ENCODE data around the gene RNF215. TPM values are rescaled to one million over a fixed set of nuclear protein-coding genes. Genes with fewer than 3 reads are reported as not detected.
A peak's percentile ranks its signal among the peaks of the same experiment; 100 is the strongest.

The RNF215 gene
- total and polyA plus RNA-seq, 2 of the 13 experiments (the other 11 are each of a cell fraction or from before 2014, with no cell fraction given) = 5.3 to 6.1 TPM

- TF ChIP-seq U2AF1 (optimal IDR thresholded peaks at IDR 0.05; ENCODE audit: low read depth, low read length) (no peak), ZNF546 (CRISPR knock-in tag; conservative IDR thresholded peaks at IDR 0.05) (no peak; the same call in 1 of the 2 replicates), TFDP2 (CRISPR knock-in tag; IDR thresholded peaks at IDR 0.05) (no peak; the same call in 1 of the 2 replicates), HOXA9 (CRISPR knock-in tag; IDR thresholded peaks at IDR 0.05; ENCODE audit: borderline replicate concordance) (no peak), ZNF362 (CRISPR knock-in tag; IDR thresholded peaks at IDR 0.05; ENCODE audit: borderline replicate concordance) (no peak), HDAC1 (CRISPR knock-in tag; IDR thresholded peaks at IDR 0.05) (peak; percentile 97), SMARCC2 (IDR thresholded peaks at IDR 0.05) (no peak), CREB3 (CRISPR knock-in tag; IDR thresholded peaks at IDR 0.05) (peak; percentile 64; the same call in 1 of the 2 replicates), ZNF253 (CRISPR knock-in tag; IDR thresholded peaks at IDR 0.05; ENCODE audit: borderline replicate concordance) (no peak), ELF1 (CRISPR knock-in tag; IDR thresholded peaks at IDR 0.05) (peak; percentile 79), AGO1 (IDR thresholded peaks at IDR 0.05; ENCODE audit: low read depth, low read length, poor library complexity, severe bottlenecking) (no peak), MIXL1 (CRISPR knock-in tag; IDR thresholded peaks at IDR 0.05) (peak; percentile 34; the same call in 1 of the 2 replicates), SMAD9 (CRISPR knock-in tag; IDR thresholded peaks at IDR 0.05) (no peak), HIVEP1 (CRISPR knock-in tag; IDR thresholded peaks at IDR 0.05) (peak; percentile 76), ZNF136 (CRISPR knock-in tag; IDR thresholded peaks at IDR 0.05; ENCODE audit: low read depth) (no peak), ZNF142 (CRISPR knock-in tag; IDR thresholded peaks at IDR 0.05) (peak; percentile 81), ZSCAN31 (CRISPR knock-in tag; IDR thresholded peaks at IDR 0.05; ENCODE audit: low read depth) (peak; percentile 86; the same call in 1 of the 2 replicates), PTBP1 (IDR thresholded peaks at IDR 0.05; ENCODE audit: low read depth, low read length, poor library complexity, severe bottlenecking) (no peak), FOXM1 (CRISPR knock-in tag; IDR thresholded peaks at IDR 0.05) (peak; percentile 80; the same call in 1 of the 2 replicates), REL (CRISPR knock-in tag; conservative IDR thresholded peaks at IDR 0.05) (no peak), HOXA3 (CRISPR knock-in tag; IDR thresholded peaks at IDR 0.05) (peak; percentile 100)
These were observed 30.6 kb downstream of the RNF215 start, which contains the start of the genes CCDC157 and SF3A1 (continued) for GRCh38 chr22:30356449-30357235.
